Kidney (tissue), 14 donors: ENCODE measurements around the gene ERBIN. TPM values are rescaled to one million over a fixed set of nuclear protein-coding genes. Genes with fewer than 3 reads are reported as not detected.

ENCODE experiments used
- DNase-seq, 5 donors: peaks; one replicate each; pipeline ENCODE4 v3.0.0-alpha.2; 2013 to 2020
- FAIRE-seq: peaks from 2 replicates; lab custom pipeline; 2012; peaks lifted over from hg19 to GRCh38; lab: Jason Lieb, UNC
- H3K27ac ChIP-seq, 2 donors: one replicate each; pipeline ENCODE4 v1.7.0; 2013; ENCODE audit warnings: low read depth in 2 of 2, low read length in 2 of 2, inconsistent platforms in 1 of 2
- H3K27me3 ChIP-seq: one replicate; pipeline ENCODE4 v1.7.1; 2013; ENCODE audit warnings: low read length, inconsistent platforms; ENCODE audit not compliant: control insufficient read depth, insufficient read depth
- H3K36me3 ChIP-seq, 3 donors: one replicate each; pipeline versions ENCODE4 v1.7.0 to v1.7.1; 2013; ENCODE audit warnings: low read length in 3 of 3, control low read depth in 1 of 3, inconsistent platforms in 1 of 3; ENCODE audit not compliant: insufficient read depth in 3 of 3, control insufficient read depth in 2 of 3
- H3K4me1 ChIP-seq, 3 donors: one replicate each; pipeline versions ENCODE4 v1.7.0 to v1.7.1; 2013; ENCODE audit warnings: low read length in 3 of 3, inconsistent platforms in 1 of 3, low read depth in 1 of 3; ENCODE audit not compliant: control insufficient read depth in 2 of 3, insufficient read depth in 2 of 3
- H3K4me3 ChIP-seq, 3 donors: one replicate each; pipeline versions ENCODE4 v1.7.0 to v1.8.1; 2013; ENCODE audit warnings: low read length in 3 of 3, control low read depth in 1 of 3, inconsistent platforms in 1 of 3
- H3K9ac ChIP-seq, 3 donors: one replicate each; pipeline versions ENCODE4 v1.7.0 to v1.7.1; 2013; ENCODE audit warnings: low read length in 3 of 3, control low read depth in 1 of 3, inconsistent platforms in 1 of 3
- H3K9me3 ChIP-seq, 3 donors: one replicate each; pipeline versions ENCODE4 v1.7.0 to v1.7.1; 2013; ENCODE audit warnings: low read length in 3 of 3, control low read depth in 1 of 3, inconsistent platforms in 1 of 3; ENCODE audit not compliant: control insufficient read depth in 2 of 3, insufficient read depth in 1 of 3
- intact Hi-C: fragments of 100-400 bp; cut with DNase I; formaldehyde crosslinking; loops from one replicate; pipeline ENCODE4 v1.11.1; 2022
- polyA plus RNA-seq: library from polyadenylated mRNA; stranded (reverse); fragments of 350-450 nt; fragmentation: Illumina TruSeq; extraction: RNeasy Lipid Tissue Mini Kit (QIAGEN cat#74804); gene quantifications from one replicate; pipeline ENCODE4 v1.2.3, GENCODE V29; 2014; ENCODE audit warnings: low read depth, low replicate concordance; ENCODE audit not compliant: insufficient read depth
- total RNA-seq: library from RNA; stranded (reverse); fragmentation: NEBNext Ultra II Directional; extraction: Animal tissue kit (Norgen Biotek cat#: 25700); gene quantifications from one replicate; pipeline ENCODE4 v1.2.1, GENCODE V29; 2021
- TF ChIP-seq, protein P1 (sequence below): IDR thresholded peaks from 3 replicates; pipeline ENCODE4 v1.5.1; 2012; ENCODE audit warnings: mild to moderate bottlenecking, moderate library complexity, borderline replicate concordance; ENCODE audit not compliant: insufficient read depth; ENCODE audit errors: extremely low read depth
- donor health status: control.
- donor health status: control.
- donor health status: control.
- donor health status: control.
- donor health status: control.
- donor health status: DM: yes; HTN: yes; CAD: no.
- donor health status: Normal renal cell carcinoma (clear cell type).

The ERBIN gene
- total and polyA plus RNA-seq, 2 donors from 2014 or later, result 14.3 to 85.1 TPM

DNA sequence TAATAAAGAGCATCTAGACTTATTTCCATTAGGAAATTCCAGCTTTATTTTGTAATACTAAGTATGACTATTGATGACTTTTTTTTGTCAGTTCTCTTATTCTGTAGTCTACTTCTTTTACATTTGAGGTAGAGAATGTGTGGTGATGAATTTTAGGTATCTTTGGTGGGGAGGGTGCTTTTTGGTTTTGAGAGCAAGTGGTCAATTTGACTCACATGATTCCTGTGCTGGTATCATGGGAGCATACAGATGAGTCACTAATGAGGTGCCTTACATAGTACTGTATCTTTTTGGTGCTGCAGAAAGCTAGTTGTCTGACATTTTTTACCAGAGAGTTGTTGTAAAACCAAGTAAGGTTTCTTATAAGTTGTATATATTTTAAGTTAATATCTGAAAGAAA lies 35.3 kb downstream of the ERBIN start:
- no peaks in the 10 kb centered on the region for H3K27me3 ChIP-seq
- no peak overlapping the region for H3K4me3 ChIP-seq
- H3K9me3 ChIP-seq, result no peaks in the 10 kb centered on the region
- intact Hi-C loops, result no loop called here
- H3K36me3 ChIP-seq, result no peaks in the 10 kb centered on the region
- no peak overlapping the region for H3K27ac ChIP-seq
- FAIRE-seq (no peak), DNase-seq (no peak)
- H3K9ac ChIP-seq, result no peak overlapping the region
- H3K4me1 ChIP-seq, result peaks cover 0 to 16% (median 3%) of the 10 kb centered on the region in 3 donors
- TF ChIP-seq, protein P1, sequence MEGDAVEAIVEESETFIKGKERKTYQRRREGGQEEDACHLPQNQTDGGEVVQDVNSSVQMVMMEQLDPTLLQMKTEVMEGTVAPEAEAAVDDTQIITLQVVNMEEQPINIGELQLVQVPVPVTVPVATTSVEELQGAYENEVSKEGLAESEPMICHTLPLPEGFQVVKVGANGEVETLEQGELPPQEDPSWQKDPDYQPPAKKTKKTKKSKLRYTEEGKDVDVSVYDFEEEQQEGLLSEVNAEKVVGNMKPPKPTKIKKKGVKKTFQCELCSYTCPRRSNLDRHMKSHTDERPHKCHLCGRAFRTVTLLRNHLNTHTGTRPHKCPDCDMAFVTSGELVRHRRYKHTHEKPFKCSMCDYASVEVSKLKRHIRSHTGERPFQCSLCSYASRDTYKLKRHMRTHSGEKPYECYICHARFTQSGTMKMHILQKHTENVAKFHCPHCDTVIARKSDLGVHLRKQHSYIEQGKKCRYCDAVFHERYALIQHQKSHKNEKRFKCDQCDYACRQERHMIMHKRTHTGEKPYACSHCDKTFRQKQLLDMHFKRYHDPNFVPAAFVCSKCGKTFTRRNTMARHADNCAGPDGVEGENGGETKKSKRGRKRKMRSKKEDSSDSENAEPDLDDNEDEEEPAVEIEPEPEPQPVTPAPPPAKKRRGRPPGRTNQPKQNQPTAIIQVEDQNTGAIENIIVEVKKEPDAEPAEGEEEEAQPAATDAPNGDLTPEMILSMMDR, result no peak

GRCh38 chr5:65967288-65968066 lies 41.1 kb downstream of the ERBIN start:
- TF ChIP-seq, protein P1, result no peak

GRCh38 chr5:65969539-65970393 lies 43.4 kb downstream of the ERBIN start:
- no peaks in the 10 kb centered on the region for H3K9me3 ChIP-seq
- H3K36me3 ChIP-seq, result no peaks in the 10 kb centered on the region
- no peak overlapping the region for H3K9ac ChIP-seq
- no peak for FAIRE-seq
- no peaks in the 10 kb centered on the region for H3K27me3 ChIP-seq
- no peak overlapping the region for H3K4me3 ChIP-seq
- peaks cover 0 to 18% (median 6%) of the 10 kb centered on the region in 3 donors for H3K4me1 ChIP-seq
- intact Hi-C loops, result no loop called here
- H3K27ac ChIP-seq, result no peak overlapping the region
- TF ChIP-seq, protein P1, result no peak
- no peak for DNase-seq

More at GRCh38 chr5:65967288-65968066, 41.1 kb downstream of the ERBIN start:
- no peaks in the 10 kb centered on the region for H3K27me3 ChIP-seq
- H3K4me1 ChIP-seq, result peaks cover 0 to 18% (median 6%) of the 10 kb centered on the region in 3 donors
- FAIRE-seq, result no peak
- no peak for DNase-seq
- H3K9me3 ChIP-seq, result no peaks in the 10 kb centered on the region
- intact Hi-C loops, result no loop called here
- no peak overlapping the region for H3K4me3 ChIP-seq
- H3K9ac ChIP-seq, result no peak overlapping the region
- no peak overlapping the region for H3K27ac ChIP-seq
- H3K36me3 ChIP-seq, result no peaks in the 10 kb centered on the region
